Stimulated activated CD4-positive, alpha-beta T cell treated with anti-CD3 and anti-CD28 coated beads, Interleukin-12 subunit alpha, Interleukin-12 subunit beta, amount 100 ng/mL, for 24 hours (primary cell): Measurements from ENCODE around the gene POLR3H.

Experiments used
- DNase-seq, 2 experiments: peaks; one replicate each; pipeline ENCODE4 v3.0.0-alpha.2; 2020; ENCODE audit warnings: low read depth in 2 of 2

The POLR3H gene

DNA sequence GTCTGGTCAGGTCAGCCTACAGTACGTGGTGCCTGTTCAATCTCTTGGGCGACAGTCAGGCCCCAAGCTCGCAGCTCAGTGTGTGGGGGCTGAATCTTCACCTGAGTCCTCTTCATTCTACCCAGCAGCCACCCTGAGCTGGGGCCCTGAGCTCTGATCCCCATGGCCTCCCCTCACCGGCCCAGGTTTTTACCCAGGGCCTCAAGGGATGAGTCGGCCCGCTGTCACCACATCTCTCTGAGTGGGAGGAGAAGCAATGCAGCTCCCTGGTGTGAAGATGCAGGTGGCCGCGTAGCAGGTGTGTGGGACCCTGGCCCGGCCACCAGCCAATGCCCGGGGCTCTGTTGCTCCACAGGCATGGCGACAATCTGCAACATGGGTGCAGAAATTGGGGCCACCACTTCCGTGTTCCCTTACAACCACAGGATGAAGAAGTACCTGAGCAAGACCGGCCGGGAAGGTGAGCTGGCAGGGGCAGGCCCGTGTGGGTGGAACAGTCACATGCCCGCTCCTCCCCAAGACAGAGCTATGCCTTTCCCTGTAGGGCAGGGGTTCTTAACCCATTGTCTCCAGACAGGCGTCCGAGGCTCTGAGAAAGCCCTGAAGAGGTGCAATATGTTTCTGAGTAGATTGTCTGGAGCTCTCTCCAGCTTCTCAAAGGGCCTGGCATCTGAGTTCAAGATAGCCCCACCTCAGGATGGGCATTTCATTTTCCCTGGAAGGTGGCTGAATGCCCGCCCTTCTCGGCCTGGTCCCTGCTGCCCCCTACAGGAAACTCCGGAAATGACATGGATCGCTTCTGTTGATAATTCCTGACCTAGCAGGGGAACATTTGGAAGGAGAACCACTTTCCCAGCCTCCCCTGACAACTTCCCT lies 26.9 kb downstream of the POLR3H start:
- peak in 1 of 2 experiments; percentile 30 for DNase-seq

- no peak for DNase-seq
These were observed 27.8 kb downstream of the POLR3H start for GRCh38 chr22:41516462-41516861.

- DNase-seq, result no peak
These were observed 30.9 kb downstream of the POLR3H start for GRCh38 chr22:41513391-41513790.

GRCh38 chr22:41512421-41513194 lies 31.7 kb downstream of the POLR3H start:
- no peak for DNase-seq

DNA sequence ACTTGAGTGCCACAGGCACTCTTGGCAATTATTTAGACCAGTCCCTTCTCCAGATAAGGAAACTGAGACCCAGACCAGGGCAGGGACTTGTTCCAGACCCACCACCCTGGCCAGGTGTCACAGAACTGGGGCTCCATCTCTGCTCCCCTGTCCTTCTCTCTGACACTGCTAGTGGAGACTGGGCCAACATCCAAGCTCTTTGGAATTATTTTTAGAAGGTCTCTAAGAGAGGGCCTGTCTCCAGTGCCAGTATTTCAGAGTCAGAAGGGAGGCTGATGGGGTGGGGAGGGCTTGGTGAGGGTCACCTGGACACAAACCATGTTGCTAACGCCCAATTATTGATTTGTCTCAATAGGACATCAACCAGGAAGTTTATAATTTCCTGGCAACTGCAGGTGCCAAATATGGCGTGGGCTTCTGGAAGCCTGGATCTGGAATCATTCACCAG lies 32.7 kb downstream of the POLR3H start:
- no peak for DNase-seq

DNA sequence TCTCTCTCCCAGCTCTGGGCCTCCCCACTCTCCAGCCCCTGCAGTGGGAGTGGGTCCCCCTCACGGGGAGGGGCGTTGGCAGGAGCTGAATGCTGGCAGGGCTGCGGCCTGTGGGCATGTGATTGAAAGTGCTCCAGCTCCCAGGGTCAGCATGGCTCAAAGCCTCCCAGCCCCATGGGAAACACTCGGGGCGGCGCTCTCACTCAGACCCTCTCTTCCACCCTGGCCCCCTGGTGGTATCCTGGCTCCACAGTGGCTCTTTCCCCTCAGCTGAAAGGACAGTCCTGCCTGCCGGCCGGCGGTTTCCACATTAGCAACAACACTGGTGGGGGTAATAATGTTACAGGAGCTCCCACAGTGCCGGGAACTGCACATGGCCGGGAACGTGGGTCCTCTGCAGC lies 35.5 kb downstream of the POLR3H start:
- DNase-seq, result no peak

DNA sequence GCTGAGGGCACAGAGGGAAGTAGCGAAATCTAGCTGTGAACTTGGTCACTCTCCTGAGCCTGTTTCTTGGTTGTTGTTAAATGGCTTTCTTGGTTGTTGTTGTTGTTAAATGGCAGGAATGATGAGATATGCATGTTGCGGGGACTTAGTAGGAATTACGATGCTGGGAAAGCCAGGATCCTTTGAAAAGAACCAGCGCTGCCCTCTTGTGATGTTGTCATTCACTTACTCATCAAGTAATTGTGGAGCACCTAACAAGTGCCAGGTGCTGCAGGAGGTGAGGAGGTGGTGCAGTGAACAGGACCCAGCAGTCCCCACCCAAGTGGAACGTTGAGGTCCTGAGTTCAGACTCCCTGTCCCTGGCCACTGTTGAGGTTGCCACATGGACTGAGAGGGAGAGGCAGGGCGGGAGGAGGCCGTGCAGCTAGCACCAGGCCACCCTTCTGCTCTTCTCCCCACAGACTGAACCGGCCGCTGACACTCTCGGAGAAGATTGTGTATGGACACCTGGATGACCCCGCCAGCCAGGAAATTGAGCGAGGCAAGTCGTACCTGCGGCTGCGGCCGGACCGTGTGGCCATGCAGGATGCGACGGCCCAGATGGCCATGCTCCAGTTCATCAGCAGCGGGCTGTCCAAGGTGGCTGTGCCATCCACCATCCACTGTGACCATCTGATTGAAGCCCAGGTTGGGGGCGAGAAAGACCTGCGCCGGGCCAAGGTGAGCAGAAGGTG lies 36.8 kb downstream of the POLR3H start:
- no peak for DNase-seq

GRCh38 chr22:41505511-41506220 lies 38.6 kb downstream of the POLR3H start:
- no peak for DNase-seq

GRCh38 chr22:41504816-41505215 lies 39.5 kb downstream of the POLR3H start:
- DNase-seq, result no peak

DNA sequence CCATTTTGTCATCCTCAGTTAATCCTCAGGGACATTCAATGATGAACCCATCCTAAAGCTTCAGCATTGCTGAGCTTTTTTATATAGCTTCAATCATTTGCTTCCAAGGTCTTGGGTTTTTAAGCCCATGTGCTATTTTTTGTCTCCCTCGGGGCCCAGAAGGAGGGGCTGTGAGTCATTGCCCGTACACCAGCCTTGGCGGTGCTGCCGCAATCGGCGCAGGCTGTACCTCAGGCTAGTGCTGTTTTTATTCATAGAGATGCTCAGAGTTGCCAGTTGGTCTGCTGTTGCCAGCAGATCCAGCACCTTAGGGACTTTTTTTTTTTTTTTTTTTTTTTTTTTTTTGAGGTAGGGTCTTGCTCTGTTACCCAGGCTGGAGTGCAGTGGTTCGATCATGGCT lies 39.9 kb downstream of the POLR3H start:
- DNase-seq, result no peak

DNA sequence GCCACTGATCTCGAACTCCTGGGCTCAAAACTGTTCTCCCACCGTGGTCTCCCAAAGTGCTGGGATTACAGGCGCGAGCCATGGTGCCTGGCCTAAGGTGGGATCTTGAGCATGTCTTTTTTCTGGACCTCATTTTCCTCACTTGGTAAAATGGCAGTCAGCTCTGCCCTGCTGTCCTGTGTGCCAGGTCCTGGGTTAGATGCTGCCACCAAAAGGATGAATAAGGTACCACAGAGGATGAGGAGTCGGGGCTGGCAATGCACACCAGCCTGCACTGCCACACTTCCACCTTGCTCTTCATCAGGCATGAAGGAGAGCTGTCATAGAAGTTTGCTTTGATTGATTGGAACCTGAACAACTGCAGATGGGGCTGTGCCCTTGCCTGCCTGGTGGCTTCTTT lies 43.1 kb downstream of the POLR3H start:
- no peak for DNase-seq

DNA sequence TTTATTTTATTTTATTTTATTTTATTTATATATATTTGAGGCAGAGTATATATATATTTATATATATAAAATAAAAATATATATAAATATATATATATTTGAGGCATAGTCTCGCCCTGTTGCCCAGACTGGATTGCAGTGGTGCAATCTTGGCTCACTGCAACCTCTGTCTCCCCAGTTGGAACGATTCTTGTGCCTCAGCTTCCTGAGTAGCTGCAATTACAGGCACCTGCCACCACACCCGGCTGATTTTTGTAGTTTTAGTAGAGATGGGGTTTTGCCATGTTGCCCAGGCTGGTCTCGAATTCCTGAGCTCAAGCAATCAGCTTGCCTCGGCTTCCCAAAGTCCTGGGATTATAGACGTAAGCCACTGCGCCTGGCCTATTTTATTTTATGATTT lies 44.0 kb downstream of the POLR3H start:
- DNase-seq, result no peak

- DNase-seq, result no peak
These were observed 44.5 kb downstream of the POLR3H start for GRCh38 chr22:41499624-41500280.

DNA sequence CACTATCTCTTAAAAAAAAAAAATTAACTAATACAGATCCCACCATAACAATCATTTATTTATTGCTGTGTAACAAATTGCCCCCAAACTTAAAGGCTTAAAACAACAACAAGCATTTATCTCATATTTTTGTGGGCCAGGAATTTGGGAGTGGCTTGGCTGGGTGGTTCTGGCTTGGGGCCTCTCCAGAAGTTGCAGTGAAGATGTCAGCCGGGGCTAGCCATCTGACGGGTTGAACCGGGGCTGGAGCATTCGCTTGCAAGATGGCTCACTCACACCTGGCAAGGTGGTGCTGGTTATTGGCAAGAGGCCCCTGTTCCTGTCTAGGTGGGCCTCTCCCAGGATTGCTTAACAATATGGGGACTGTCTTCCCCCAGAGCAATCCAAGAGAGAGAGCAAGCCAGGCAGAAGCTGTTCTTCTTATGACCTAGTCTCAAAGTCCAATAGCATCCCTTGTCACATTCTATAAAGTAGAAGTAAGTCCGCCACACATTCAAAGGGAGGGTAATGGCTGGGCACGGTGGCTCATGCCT lies 45.9 kb downstream of the POLR3H start:
- no peak for DNase-seq

GRCh38 chr22:41491374-41492100 lies 52.7 kb downstream of the POLR3H start:
- no peak for DNase-seq

DNA sequence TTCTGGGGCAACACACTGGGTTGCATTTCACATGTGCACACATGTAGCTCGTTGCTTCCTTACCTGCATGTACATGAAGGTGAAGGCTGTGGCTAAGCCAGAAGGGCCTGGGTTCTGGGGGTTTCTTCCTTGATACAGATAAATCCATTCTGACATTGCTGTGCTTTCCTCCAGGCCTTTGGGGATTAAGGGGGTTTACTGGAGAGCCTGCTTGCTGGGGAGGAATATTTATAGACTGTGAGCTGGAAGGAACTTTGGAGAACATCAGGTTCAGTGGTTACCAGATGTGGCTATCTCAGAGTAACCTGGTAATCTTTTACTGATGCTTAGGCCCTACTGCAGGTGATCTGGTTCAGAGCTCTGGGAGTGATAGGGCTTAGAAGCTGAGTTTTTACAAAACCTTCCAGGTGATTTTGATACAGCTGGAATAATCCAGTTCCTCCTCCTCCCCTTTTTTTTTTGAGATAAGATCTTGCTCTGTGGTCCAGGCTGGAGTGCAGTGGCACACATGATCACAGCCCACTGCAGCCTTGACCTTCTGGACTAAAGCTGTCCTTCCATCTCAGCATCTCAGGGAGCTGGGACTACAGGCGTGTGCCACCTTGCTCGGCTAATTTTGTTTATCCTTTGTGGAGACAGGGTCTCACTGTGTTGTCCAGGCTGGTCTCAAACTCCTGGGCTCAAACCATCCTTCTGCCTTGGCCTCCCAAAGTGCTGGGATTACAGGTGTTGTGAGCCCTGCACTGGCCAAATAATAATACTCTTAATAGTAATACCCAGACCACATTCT lies 55.5 kb downstream of the POLR3H start:
- DNase-seq, result no peak

GRCh38 chr22:41488076-41488475 lies 56.2 kb downstream of the POLR3H start:
- DNase-seq, result no peak

DNA sequence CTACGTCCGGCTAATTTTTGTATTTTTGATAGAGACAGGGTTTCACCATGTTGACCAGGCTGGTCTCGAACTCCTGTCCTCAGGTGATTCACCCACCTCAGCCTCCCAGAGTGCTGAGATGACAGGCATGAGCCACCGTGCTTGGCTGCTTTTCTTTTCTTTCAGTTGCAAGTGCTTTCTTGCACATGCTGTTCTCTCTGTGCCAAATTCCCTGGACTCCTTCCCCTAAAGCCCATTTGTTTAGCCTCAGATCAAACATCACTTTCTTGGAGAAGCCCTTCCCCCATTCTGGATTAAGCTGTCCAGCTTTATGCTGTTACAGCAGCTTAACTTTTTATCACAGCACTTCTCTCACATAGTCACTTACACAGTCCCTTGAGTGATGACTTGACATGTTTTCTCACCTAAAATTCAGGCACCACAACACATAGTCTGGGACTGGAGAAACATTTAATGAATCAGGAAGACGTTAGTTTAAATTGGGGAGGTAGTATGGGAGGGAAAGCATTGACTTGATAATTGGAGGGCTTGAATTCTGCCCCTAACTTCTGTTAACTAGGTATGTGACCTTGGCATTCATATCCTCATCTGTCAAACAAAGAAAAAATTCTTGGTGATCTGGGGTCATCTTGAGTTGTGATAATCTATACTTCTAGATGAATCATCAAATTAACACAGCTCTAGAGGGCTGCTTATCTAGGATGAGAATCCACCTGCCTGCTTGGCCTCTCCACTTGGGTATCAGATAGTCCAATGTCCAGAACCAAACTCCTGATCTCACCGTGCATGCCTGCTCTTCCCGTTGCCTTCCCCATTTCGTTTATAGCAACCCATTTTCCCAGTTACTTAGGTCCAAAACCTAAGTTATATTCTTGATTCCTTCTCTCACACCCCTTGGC lies 57.0 kb downstream of the POLR3H start:
- DNase-seq, result no peak
